Mesendoderm (in vitro differentiated cells): ENCODE results near the gene MYB.
A peak's percentile ranks its signal among the peaks of the same experiment; 100 is the strongest.

ENCODE experiments used
- DNase-seq: peaks from one replicate; pipeline ENCODE4 v3.0.0; 2013
- H2AK5ac ChIP-seq: 2 replicates; pipeline ENCODE4 v1.6.1; 2013; ENCODE audit warnings: low read length, inconsistent platforms
- H2BK120ac ChIP-seq: 2 replicates; pipeline ENCODE4 v1.6.1; 2013; ENCODE audit warnings: low read depth, mild to moderate bottlenecking, low read length, moderate library complexity, mixed read lengths
- H2BK15ac ChIP-seq: replicated peaks from 2 replicates; pipeline ENCODE4 v1.6.1; 2013; ENCODE audit warnings: low read depth, mild to moderate bottlenecking, moderate library complexity
- H2BK5ac ChIP-seq: 2 replicates; pipeline ENCODE4 v1.6.1; 2013; ENCODE audit warnings: low read length, inconsistent platforms
- H3K18ac ChIP-seq: 2 replicates; pipeline ENCODE4 v1.6.1; 2013; ENCODE audit warnings: mild to moderate bottlenecking, low read length, mixed read lengths
- H3K23ac ChIP-seq: one replicate; pipeline ENCODE4 v1.6.1; 2013; ENCODE audit warnings: low read length
- H3K27ac ChIP-seq: 2 replicates; pipeline ENCODE4 v1.5.1; 2013; ENCODE audit warnings: low read depth, mild to moderate bottlenecking, inconsistent platforms, low read length, moderate library complexity
- H3K27me3 ChIP-seq: 2 replicates; pipeline ENCODE4 v1.6.1; 2013; ENCODE audit warnings: low read length, control low read depth, mild to moderate bottlenecking, inconsistent platforms; ENCODE audit not compliant: insufficient read depth, poor library complexity
- H3K36me3 ChIP-seq: 2 replicates; pipeline ENCODE4 v1.6.1; 2013; ENCODE audit warnings: low read length, inconsistent platforms; ENCODE audit not compliant: control insufficient read depth, insufficient read depth
- H3K4ac ChIP-seq: one replicate; pipeline ENCODE4 v1.6.1; 2013; ENCODE audit warnings: low read depth, mild to moderate bottlenecking, low read length, moderate library complexity
- H3K4me1 ChIP-seq: 2 replicates; pipeline ENCODE4 v1.6.1; 2013; ENCODE audit warnings: low read depth, low read length, inconsistent platforms; ENCODE audit not compliant: control insufficient read depth
- H3K4me2 ChIP-seq: 2 replicates; pipeline ENCODE4 v1.6.1; 2013; ENCODE audit warnings: low read length
- H3K4me3 ChIP-seq: 2 replicates; pipeline ENCODE4 v1.5.1; 2013; ENCODE audit warnings: mild to moderate bottlenecking, low read length
- H3K56ac ChIP-seq: one replicate; pipeline ENCODE4 v1.6.1; 2013; ENCODE audit warnings: low read length
- H3K79me1 ChIP-seq: 2 replicates; pipeline ENCODE4 v1.6.1; 2013; ENCODE audit warnings: low read length, inconsistent platforms
- H3K79me2 ChIP-seq: 2 replicates; pipeline ENCODE4 v1.6.1; 2013; ENCODE audit warnings: mild to moderate bottlenecking, low read length; ENCODE audit not compliant: control insufficient read depth, insufficient read depth
- H3K9ac ChIP-seq: 2 replicates; pipeline ENCODE4 v1.6.1; 2013; ENCODE audit warnings: low read length, inconsistent platforms
- H4K5ac ChIP-seq: one replicate; pipeline ENCODE4 v1.6.1; 2013; ENCODE audit warnings: low read length
- H4K8ac ChIP-seq: one replicate; pipeline ENCODE4 v1.6.1; 2013; ENCODE audit warnings: low read depth, mild to moderate bottlenecking, control low read depth, low read length, moderate library complexity
- WGBS: extraction: QIAGEN DNeasy Blood & Tissue Kit; methylation state at CpG from one replicate; pipeline ENCODE4 v1.1.7; 2013; ENCODE audit warnings: low lambda C conversion rate, missing lambda C conversion rate; ENCODE audit not compliant: insufficient coverage; ENCODE audit errors: extremely low coverage; 5-methylcytosine and 5-hydroxymethylcytosine counted together

The MYB gene

DNA sequence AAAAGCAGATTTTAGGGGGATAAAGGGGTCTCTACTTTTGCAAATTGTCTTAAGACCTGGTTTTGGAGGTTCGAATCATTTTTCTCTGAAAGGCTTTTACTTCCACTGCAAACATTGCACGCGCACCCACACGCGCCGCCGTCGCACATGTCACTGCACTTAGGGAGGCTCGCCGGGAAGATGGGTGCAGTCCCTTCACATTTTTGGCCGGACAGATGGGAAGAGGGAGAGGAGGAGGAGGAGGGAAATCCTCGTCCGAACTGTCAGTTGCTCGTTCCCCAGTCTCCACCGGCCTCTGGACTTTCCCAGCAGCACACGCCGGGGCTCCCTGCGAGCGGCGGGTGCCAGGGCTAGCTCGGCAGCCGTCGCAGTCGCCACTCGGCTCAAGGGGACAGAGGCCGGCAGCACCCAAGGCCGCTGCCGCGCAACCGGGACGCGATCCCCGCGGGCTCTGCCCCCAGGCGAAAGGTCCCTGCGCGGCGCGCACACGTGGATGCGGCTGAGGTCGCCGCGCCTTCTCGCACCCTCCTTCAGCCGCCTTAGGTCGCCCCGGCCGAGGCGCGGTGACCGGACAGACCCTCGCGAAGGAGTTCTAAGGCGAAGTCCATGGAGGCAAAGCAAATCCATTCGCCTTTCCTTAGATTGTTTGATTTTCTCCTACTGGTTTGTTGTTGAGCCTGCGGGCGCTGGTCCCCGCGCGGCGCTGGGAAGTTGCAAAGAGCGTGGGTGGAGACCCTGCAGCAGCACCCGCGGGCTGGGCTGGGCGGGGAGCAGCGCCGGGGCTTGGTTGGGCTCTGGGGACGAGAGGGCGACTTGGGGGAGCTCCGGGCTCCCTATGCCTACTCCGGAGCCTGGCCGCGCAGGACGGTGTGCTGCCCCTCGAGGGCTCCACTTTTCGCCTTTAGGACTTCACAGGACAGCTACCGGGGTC is 1.2 kb downstream of the MYB start:
- H3K4ac ChIP-seq = no peak overlapping the region
- no peaks in the 10 kb centered on the region for H3K4me1 ChIP-seq
- H3K9ac ChIP-seq = peak overlapping the region; percentile 70
- WGBS = no CpG with 5 or more reads among the region's 78 CpGs
- no peaks in the 10 kb centered on the region for H3K79me2 ChIP-seq
- no peaks in the 10 kb centered on the region for H3K36me3 ChIP-seq
- peak overlapping the region; percentile 52 for H3K18ac ChIP-seq
- peak overlapping the region; percentile 83 for H3K56ac ChIP-seq
- H3K27ac ChIP-seq = no peak overlapping the region
- no peak overlapping the region for H2BK15ac ChIP-seq
- H3K4me3 ChIP-seq = peak overlapping the region; percentile 47
- H3K79me1 ChIP-seq = no peaks in the 10 kb centered on the region
- no peak overlapping the region for H4K8ac ChIP-seq
- peak overlapping the region; percentile 37 for H3K23ac ChIP-seq
- H2BK5ac ChIP-seq = no peak overlapping the region
- H4K5ac ChIP-seq = no peak overlapping the region
- H2BK120ac ChIP-seq = no peak overlapping the region
- H3K4me2 ChIP-seq = peak overlapping the region; percentile 94
- no peak overlapping the region for H2AK5ac ChIP-seq
- peaks cover 18% of the 10 kb centered on the region for H3K27me3 ChIP-seq
- DNase-seq = peak; percentile 24

GRCh38 chr6:135183002-135183531 is 2.0 kb downstream of the MYB start:
- no peaks in the 10 kb centered on the region for H3K79me2 ChIP-seq
- peak; percentile 35 for DNase-seq
- H2BK15ac ChIP-seq = no peak overlapping the region
- H3K4me1 ChIP-seq = no peaks in the 10 kb centered on the region
- H2AK5ac ChIP-seq = no peak overlapping the region
- H3K27me3 ChIP-seq = peaks cover 18% of the 10 kb centered on the region
- H3K56ac ChIP-seq = peak overlapping the region; percentile 83
- H3K36me3 ChIP-seq = no peaks in the 10 kb centered on the region
- no peak overlapping the region for H3K4ac ChIP-seq
- no CpG with 5 or more reads among the region's 32 CpGs for WGBS
- no peak overlapping the region for H4K8ac ChIP-seq
- H2BK5ac ChIP-seq = no peak overlapping the region
- no peak overlapping the region for H3K27ac ChIP-seq
- no peaks in the 10 kb centered on the region for H3K79me1 ChIP-seq
- peak overlapping the region; percentile 52 for H3K18ac ChIP-seq
- peak overlapping the region; percentile 94 for H3K4me2 ChIP-seq
- no peak overlapping the region for H4K5ac ChIP-seq
- no peak overlapping the region for H2BK120ac ChIP-seq
- H3K9ac ChIP-seq = peak overlapping the region; percentile 70
- no peak overlapping the region for H3K23ac ChIP-seq
- peak overlapping the region; percentile 47 for H3K4me3 ChIP-seq

DNA sequence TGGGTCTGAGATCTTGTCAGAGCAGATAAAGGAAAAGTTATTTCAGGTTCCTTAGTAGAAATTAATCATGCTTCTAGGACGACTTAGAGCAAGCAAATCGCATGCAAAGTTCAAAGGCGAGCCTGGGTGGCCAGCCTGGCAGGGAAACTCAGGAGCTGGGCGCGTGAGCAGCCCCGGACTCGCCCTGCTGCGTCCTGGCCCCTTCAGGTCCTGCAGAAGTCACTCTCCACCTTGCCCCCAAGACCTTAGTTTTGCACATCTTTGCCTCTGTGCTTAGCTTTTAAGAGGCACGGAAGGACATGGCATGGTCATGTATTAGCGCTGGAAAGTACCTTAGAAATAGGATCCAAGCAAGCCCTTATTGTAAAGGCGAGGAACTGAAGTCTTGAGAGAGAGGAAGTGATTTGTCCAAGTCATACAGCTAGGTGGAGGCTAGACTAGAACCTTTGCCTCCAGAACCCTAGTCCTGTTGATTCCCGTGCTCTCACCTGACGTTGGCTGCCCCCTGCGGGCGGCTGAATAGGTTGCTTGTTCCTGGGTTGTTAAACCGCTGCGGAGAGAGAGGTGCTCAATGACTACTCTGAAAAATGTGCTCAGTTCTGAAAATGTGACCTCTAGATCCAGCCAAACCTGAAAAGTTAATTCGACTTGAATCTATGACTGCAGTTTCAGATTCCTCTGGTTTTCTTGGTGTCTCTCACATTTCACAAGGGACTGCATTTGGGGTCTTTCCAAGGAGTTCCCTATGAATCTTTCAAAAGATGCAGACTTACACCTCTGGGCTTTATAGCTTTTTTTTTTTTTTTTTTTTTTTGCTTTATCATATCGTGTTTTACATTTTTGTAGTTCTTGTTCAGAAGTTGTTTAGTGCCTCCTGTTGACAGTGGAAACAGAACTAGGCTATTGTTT is 2.7 kb downstream of the MYB start:
- peak overlapping the region; percentile 94 for H3K4me2 ChIP-seq
- no peak overlapping the region for H4K5ac ChIP-seq
- peak overlapping the region; percentile 67 for H3K23ac ChIP-seq
- H2BK5ac ChIP-seq = no peak overlapping the region
- no peak overlapping the region for H2BK120ac ChIP-seq
- no peaks in the 10 kb centered on the region for H3K36me3 ChIP-seq
- peak; percentile 89 for DNase-seq
- H3K27ac ChIP-seq = no peak overlapping the region
- H3K4me3 ChIP-seq = no peak overlapping the region
- H3K4ac ChIP-seq = no peak overlapping the region
- H3K56ac ChIP-seq = peak overlapping the region; percentile 20
- no peaks in the 10 kb centered on the region for H3K4me1 ChIP-seq
- H3K79me1 ChIP-seq = no peaks in the 10 kb centered on the region
- WGBS = no CpG with 5 or more reads among the region's 19 CpGs
- H3K27me3 ChIP-seq = peaks cover 18% of the 10 kb centered on the region
- H2AK5ac ChIP-seq = no peak overlapping the region
- no peak overlapping the region for H4K8ac ChIP-seq
- no peak overlapping the region for H2BK15ac ChIP-seq
- H3K18ac ChIP-seq = no peak overlapping the region
- H3K79me2 ChIP-seq = no peaks in the 10 kb centered on the region
- H3K9ac ChIP-seq = peak overlapping the region; percentile 47

- Histone ChIP-seq H2BK120ac (no peak overlapping the region), H2AK5ac (no peak overlapping the region), H3K4me1 (no peaks in the 10 kb centered on the region), H4K5ac (no peak overlapping the region), H3K27ac (no peak overlapping the region), H4K8ac (no peak overlapping the region), H3K18ac (no peak overlapping the region), H3K4ac (no peak overlapping the region), H3K23ac (no peak overlapping the region), H3K27me3 (peaks cover 18% of the 10 kb centered on the region), H3K79me2 (no peaks in the 10 kb centered on the region), H3K79me1 (no peaks in the 10 kb centered on the region), H2BK5ac (no peak overlapping the region), H3K56ac (no peak overlapping the region), H3K4me3 (no peak overlapping the region), H3K9ac (no peak overlapping the region), H3K36me3 (no peaks in the 10 kb centered on the region), H3K4me2 (no peak overlapping the region), H2BK15ac (no peak overlapping the region)
- DNase-seq = no peak
- 100% methylated on average over 1 of the region's 3 CpGs for WGBS
Observed at GRCh38 chr6:135185483-135185882, 4.4 kb downstream of the MYB start.

GRCh38 chr6:135186255-135186654 is 5.1 kb downstream of the MYB start:
- no peak overlapping the region for H3K56ac ChIP-seq
- no peak overlapping the region for H3K4ac ChIP-seq
- no peak overlapping the region for H4K5ac ChIP-seq
- no peak for DNase-seq
- no peak overlapping the region for H3K4me2 ChIP-seq
- no peak overlapping the region for H2BK120ac ChIP-seq
- H2BK15ac ChIP-seq = no peak overlapping the region
- H3K18ac ChIP-seq = no peak overlapping the region
- H3K27me3 ChIP-seq = peaks cover 18% of the 10 kb centered on the region
- H3K4me3 ChIP-seq = no peak overlapping the region
- H3K79me1 ChIP-seq = no peaks in the 10 kb centered on the region
- H3K9ac ChIP-seq = no peak overlapping the region
- H3K79me2 ChIP-seq = no peaks in the 10 kb centered on the region
- no peak overlapping the region for H3K23ac ChIP-seq
- WGBS = no CpG with 5 or more reads among the region's 2 CpGs
- H3K4me1 ChIP-seq = no peaks in the 10 kb centered on the region
- no peak overlapping the region for H3K27ac ChIP-seq
- H2AK5ac ChIP-seq = no peak overlapping the region
- no peak overlapping the region for H2BK5ac ChIP-seq
- no peak overlapping the region for H4K8ac ChIP-seq
- no peaks in the 10 kb centered on the region for H3K36me3 ChIP-seq
